Stimulated activated CD4-positive, alpha-beta T cell treated with anti-CD3 and anti-CD28 coated beads, Interleukin-1b, Interleukin-23, amount 100 ng/mL, for 1 hour (primary cell): ENCODE data around the gene WDR82.

Experiments used
- DNase-seq, 2 donors: peaks; one replicate each; pipeline ENCODE4 v3.0.0-alpha.2; 2020; ENCODE audit warnings: low read depth in 2 of 2

The WDR82 gene

GRCh38 chr3:52225452-52226228 lies 52.8 kb downstream of the WDR82 start, which contains the start of gene TLR9:
TSS of gene TLR9 (minus strand) at chr3:52225645. CDS start at chr3:52225529, 116 bp downstream.
- DNase-seq, result no peak

DNA sequence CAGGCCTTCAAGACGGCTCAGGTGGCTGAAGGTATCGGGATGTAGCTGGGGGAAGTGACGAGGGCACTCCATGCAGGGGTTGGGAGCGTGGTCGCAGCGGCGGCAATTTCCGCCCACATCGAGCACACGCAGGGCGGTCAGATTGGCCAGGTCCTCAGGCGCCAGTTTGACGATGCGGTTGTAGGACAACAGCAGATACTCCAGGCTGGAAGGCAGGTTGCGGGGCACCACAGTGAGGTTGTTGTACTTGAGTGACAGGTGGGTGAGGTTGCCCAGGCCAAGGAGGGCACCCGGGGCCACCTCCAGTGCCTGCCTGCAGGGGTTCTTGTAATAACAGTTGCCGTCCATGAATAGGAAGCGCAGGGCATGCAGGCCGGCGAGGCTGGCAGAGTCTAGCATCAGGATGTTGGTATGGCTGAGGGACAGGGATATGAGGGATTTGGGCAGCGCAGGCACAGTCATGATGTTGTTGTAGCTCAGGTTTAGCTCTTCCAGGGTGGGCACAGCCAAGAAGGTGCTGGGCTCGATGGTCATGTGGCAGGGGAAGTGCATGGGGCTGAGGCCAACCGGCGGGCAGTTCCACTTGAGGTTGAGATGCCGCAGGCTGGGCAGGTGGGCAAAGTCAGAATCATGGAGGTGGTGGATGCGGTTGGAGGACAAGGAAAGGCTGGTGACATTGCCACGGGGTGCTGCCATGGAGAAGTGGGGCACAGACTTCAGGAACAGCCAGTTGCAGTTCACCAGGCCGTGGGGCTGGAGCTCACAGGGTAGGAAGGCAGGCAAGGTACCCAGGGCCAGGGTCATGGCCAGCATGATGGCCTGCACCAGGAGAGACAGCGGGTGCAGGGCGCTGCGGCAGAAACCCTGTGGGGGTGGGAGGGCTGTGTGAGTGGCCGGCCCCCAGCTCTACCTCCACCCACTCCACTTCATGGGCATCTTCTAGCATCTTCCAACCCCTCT lies 54.7 kb downstream of the WDR82 start:
- no peak for DNase-seq

DNA sequence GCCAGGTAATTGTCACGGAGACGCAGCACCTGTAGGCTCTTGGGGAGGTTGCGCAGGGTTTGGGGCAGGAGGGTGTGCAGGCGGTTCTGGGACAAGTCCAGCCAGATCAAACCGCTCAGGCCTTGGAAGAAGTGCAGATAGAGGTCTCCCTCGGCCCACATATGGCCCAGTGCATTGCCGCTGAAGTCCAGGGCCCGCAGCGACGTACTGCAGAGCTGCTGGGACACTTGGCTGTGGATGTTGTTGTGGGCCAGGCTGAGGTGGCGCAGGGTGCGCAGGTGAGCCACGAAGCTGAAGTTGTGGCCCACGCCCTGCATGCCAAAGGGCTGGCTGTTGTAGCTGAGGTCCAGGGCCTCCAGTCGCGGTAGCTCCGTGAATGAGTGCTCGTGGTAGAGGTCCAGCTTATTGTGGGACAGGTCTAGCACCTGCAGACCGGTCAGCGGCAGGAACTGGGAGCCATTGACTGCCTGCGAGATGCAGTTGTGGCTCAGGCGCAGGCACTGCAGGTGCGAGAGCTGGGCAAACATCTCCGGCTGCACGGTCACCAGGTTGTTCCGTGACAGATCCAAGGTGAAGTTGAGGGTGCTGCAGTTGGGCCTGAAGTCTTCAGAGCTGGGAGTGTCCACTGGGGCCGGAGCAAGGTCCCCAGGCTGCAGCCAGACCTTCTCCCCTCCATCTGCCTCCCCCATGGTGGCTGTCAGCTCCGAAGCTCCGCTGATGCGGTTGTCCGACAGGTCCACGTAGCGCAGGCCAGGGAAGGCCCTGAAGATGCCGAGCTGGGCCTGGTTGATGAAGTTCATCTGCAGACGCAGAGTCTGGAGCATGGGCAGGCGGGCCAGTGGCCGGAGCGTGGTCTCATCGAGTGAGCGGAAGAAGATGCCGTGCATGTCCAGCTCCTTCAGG lies 55.9 kb downstream of the WDR82 start:
- DNase-seq, result no peak

GRCh38 chr3:52221563-52222318 lies 56.7 kb downstream of the WDR82 start:
- no peak for DNase-seq

DNA sequence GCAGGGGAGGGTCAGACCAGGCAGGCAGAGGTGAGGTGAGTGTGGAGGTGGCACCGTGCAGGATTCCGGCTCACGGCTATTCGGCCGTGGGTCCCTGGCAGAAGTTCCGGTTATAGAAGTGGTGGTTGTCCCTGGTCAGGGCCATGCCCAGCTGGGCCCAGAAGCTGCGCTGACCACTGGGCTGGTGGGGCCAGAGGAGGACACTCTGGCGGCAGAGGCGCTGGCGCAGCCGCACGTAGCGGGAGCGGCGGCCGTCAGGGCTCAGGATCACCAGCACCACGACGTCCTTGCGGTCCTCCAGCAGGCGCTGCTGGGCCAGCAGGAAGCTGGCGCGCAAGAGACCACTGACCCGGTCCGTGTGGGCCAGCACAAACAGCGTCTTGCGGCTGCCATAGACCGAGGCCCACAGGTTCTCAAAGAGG lies 57.3 kb downstream of the WDR82 start:
- no peak for DNase-seq

GRCh38 chr3:52220380-52221026 lies 57.9 kb downstream of the WDR82 start:
- peak; percentile 76 to 87 for DNase-seq

GRCh38 chr3:52218937-52219650 lies 59.4 kb downstream of the WDR82 start:
- no peak for DNase-seq

- no peak for DNase-seq
Measured at GRCh38 chr3:52218454-52218853, 60.0 kb downstream of the WDR82 start.

- no peak for DNase-seq
Measured at GRCh38 chr3:52218026-52218425, 60.4 kb downstream of the WDR82 start.

DNA sequence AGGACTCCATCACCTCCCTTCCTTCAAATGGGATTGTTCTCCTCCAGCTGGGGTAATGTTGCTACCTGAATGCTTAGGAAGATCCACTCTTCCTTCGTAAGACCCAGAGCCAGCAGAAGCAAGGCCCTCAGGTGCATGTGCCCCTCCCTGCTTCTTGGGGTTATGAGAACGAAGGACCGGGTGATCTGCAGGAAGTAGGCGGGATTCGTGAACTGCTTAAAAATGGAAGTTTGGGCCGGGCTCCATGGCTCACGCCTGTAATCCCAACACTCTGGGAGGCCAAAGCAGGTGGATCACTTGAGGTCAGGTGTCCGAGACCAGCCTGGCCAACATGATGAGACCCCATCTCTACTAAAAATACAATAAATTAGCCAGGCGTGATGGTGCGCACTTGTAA lies 61.0 kb downstream of the WDR82 start:
- DNase-seq, result no peak

GRCh38 chr3:52216585-52217408 lies 61.7 kb downstream of the WDR82 start:
- no peak for DNase-seq

GRCh38 chr3:52215351-52215750 lies 63.1 kb downstream of the WDR82 start:
- DNase-seq, result no peak

DNA sequence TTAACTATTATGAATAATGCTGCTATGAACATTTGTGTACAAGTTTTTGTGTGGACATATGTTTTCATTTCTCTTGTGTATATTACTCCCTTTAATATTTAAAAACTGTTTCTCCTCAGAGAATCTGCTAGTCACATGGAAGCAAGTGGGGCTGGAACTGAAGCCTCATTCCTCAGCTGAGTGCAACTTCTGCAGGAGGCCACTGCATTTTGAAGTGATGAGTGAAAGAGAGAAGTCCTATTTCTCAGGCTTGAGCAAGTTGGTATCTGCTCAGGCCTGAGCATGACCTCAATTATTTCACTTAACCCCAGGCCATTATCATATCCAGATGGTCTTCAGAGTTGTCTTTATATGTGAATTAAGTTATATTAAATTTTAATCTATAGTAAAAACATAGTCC lies 64.5 kb downstream of the WDR82 start:
- no peak for DNase-seq

- no peak for DNase-seq
Measured at GRCh38 chr3:52213005-52213404, 65.4 kb downstream of the WDR82 start.

GRCh38 chr3:52211268-52211891 lies 67.1 kb downstream of the WDR82 start:
- no peak for DNase-seq

DNA sequence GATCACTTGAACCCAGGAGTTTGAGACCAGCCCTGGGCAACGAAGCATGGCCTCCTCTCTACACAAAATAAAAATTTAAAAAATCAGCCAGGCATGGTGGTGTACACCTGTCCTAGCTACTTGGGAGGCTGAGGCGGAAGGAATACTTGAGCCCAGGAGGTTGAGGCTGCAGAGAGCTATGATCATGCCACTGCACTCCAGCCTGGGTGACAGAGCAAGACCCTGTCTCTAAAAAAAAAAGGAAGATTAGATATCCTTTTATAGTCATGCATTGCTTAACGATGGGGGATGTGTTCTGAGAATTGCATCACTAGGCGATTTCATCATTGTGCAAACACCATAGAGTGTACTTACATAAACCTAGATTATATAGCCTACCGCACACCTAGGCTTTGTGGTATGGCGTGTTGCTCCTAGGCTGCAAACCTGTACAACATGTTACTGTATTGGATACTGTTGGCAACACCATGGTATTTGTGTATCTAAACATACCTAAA lies 67.9 kb downstream of the WDR82 start:
- no peak for DNase-seq

- no peak for DNase-seq
Measured at GRCh38 chr3:52210037-52210436, 68.4 kb downstream of the WDR82 start.

DNA sequence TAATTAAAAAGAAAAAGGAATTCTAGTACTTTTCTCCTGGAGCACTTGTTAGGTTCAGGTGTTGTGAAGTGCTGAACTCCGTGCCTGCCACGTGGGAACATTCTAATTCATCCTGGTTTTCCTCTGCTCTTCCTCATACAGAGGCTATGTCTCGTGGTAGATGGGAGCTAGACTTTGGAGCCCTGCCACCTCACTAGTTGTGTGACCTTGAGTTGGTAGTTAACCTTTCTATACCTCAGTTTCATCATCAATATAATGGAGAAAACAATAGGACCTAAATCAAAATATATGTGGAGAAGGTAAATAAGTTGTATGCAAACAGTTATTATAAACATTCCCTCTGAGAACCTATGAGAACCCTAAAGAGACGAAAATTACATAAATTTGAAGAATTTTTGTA lies 69.9 kb downstream of the WDR82 start:
- no peak for DNase-seq
